CD4-positive, alpha-beta T cell treated with Interferon alpha-2 for 1 hour (primary cell): ENCODE results near the gene FRAT2.

Experiments
- DNase-seq, 2 donors: peaks; one replicate each; pipeline ENCODE4 v3.0.0-alpha.2; 2020 to 2022

The FRAT2 gene

GRCh38 chr10:97323501-97323900, 11.0 kb downstream of the FRAT2 start:
- DNase-seq: no peak

GRCh38 chr10:97321804-97322190, 12.7 kb downstream of the FRAT2 start:
- DNase-seq: no peak

- DNase-seq: peak in 1 of 2 donors; percentile 13
Measured at GRCh38 chr10:97321032-97321803, 13.3 kb downstream of the FRAT2 start.

GRCh38 chr10:97320480-97321031, 14.0 kb downstream of the FRAT2 start:
- peak in 1 of 2 donors; percentile 3 for DNase-seq

GRCh38 chr10:97319671-97320479, 14.7 kb downstream of the FRAT2 start:
- DNase-seq: peak; percentile 63 to 69

GRCh38 chr10:97318772-97319651, 15.5 kb downstream of the FRAT2 start, which contains the start of gene FRAT1:
TSS of gene FRAT1 (plus strand) at chr10:97319271. CDS start at chr10:97319454, 183 bp downstream.
- peak; percentile 86 to 92 for DNase-seq

- DNase-seq: no peak
Measured at GRCh38 chr10:97314671-97315070, 19.9 kb downstream of the FRAT2 start.

GRCh38 chr10:97312897-97313296, 21.6 kb downstream of the FRAT2 start:
- DNase-seq: no peak

GRCh38 chr10:97311111-97311626, 23.4 kb downstream of the FRAT2 start:
- no peak for DNase-seq

- no peak for DNase-seq
Measured at GRCh38 chr10:97307866-97308780, 26.4 kb downstream of the FRAT2 start.

GRCh38 chr10:97307441-97307840, 27.1 kb downstream of the FRAT2 start:
- DNase-seq: no peak

- no peak for DNase-seq
Measured at GRCh38 chr10:97302088-97302791, 32.3 kb downstream of the FRAT2 start.

- no peak for DNase-seq
Measured at GRCh38 chr10:97300980-97301379, 33.5 kb downstream of the FRAT2 start.

GRCh38 chr10:97298223-97298571, 36.3 kb downstream of the FRAT2 start:
- no peak for DNase-seq

GRCh38 chr10:97297556-97298222, 36.8 kb downstream of the FRAT2 start:
- DNase-seq: no peak

GRCh38 chr10:97292862-97293198, 41.7 kb downstream of the FRAT2 start:
- no peak for DNase-seq

- peak; percentile 95 to 97 for DNase-seq
Measured at GRCh38 chr10:97292097-97292861, 42.2 kb downstream of the FRAT2 start, which contains the start of gene ARHGAP19. TSS of gene ARHGAP19 (minus strand) at chr10:97292637. CDS start at chr10:97292627, 10 bp downstream.

- DNase-seq: no peak
Measured at GRCh38 chr10:97291357-97292096, 43.0 kb downstream of the FRAT2 start.
